Spinal cord (tissue), 10 donors: ENCODE measurements around the gene RFX1. TPM values are rescaled to one million over a fixed set of nuclear protein-coding genes. Genes with fewer than 3 reads are reported as not detected.
"Not testable (repeated sequence)": the region's sequence is repeated elsewhere in the genome, so short reads cannot be mapped to it uniquely, and the experiment has no call there.

Experiments
- DNase-seq, 6 donors: peaks; one replicate each; pipeline versions ENCODE4 v3.0.0 to v3.0.0-alpha.2; 2013 to 2015; ENCODE audit warnings: low spot score in 6 of 6, low read depth in 4 of 6
- H3K27ac ChIP-seq: one replicate; pipeline ENCODE4 v1.5.1; 2013; ENCODE audit warnings: low read depth, low read length, control low read depth
- H3K27me3 ChIP-seq: one replicate; pipeline ENCODE4 v1.6.1; 2013; ENCODE audit warnings: low read length; ENCODE audit not compliant: control insufficient read depth, insufficient read depth
- H3K36me3 ChIP-seq: one replicate; pipeline ENCODE4 v1.6.1; 2013; ENCODE audit warnings: low read length; ENCODE audit not compliant: control insufficient read depth, insufficient read depth
- H3K4me1 ChIP-seq: one replicate; pipeline ENCODE4 v1.6.1; 2013; ENCODE audit warnings: low read length; ENCODE audit not compliant: control insufficient read depth, insufficient read depth
- H3K4me3 ChIP-seq: one replicate; pipeline ENCODE4 v1.5.1; 2013; ENCODE audit warnings: low read depth, low read length, control low read depth
- H3K9me3 ChIP-seq: one replicate; pipeline ENCODE4 v1.6.1; 2013; ENCODE audit warnings: low read length; ENCODE audit not compliant: control insufficient read depth, insufficient read depth
- WGBS: methylation state at CpG from one replicate; pipeline ENCODE4 v1.1.5; 2013; ENCODE audit warnings: missing lambda C conversion rate; ENCODE audit not compliant: insufficient coverage; 5-methylcytosine and 5-hydroxymethylcytosine counted together
- polyA plus RNA-seq, 2 donors: library from polyadenylated mRNA; unstranded; fragments of 120-200 nt; gene quantifications; one replicate each; pipeline ENCODE4 v1.2.1, GENCODE V29; 2013; ENCODE audit not compliant: insufficient read length in 2 of 2
- total RNA-seq, 2 donors: library from RNA; depleted of rRNA in 1 of 2; stranded (reverse); fragments of 120-200 nt in 1 of 2; fragments of >200 nt in 1 of 2; gene quantifications; one replicate each; pipeline versions ENCODE4 v1.2.3 to v1.2.4, GENCODE V29; 2013 to 2014
- donor health status: healthy.

The RFX1 gene
- total and polyA plus RNA-seq, 4 donors: 2.6 to 16.2 (median 10.2) TPM

DNA sequence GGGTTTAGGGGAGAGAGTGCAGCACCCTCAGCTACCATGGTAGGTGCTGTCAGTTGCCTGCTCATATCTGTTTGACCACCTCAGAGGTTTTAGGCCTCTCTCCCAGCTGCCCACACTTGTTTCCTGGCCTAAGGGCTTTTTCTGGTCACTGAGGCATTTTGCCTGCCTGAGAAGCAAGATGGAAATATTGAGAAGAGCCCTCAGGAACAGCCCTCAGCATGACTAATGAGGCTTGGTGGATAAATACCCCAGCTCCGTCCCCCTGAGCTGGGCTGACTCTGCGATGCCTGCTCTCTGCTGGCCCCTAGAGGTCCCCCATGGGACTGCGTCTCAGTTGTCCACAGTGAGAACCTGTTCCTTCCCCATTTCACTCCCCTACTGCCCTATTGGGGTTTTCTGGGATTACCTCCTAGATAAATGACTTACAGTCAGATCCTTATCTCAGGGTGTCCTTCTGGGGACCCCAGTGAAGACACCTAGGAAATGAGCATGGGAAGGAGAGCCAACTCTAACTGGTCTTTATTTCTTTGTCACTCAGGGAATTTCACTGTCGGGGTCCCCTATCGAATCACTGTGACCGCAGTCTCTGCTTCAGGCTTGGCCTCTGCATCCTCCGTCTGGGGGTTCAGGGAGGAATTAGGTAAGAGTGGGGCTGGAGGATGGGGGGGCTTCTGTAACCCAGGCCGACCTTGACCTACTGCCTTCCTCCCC is 42.5 kb upstream of the RFX1 start:
- Histone ChIP-seq H3K27me3 (no peaks in the 10 kb centered on the region), H3K27ac (no peak overlapping the region), H3K4me1 (no peaks in the 10 kb centered on the region), H3K4me3 (no peak overlapping the region), H3K9me3 (no peaks in the 10 kb centered on the region), H3K36me3 (peaks cover 27% of the 10 kb centered on the region)
- WGBS: 71% methylated on average over 6 of the region's 8 CpGs
- no peak for DNase-seq

GRCh38 chr19:14047866-14048265 is 41.7 kb upstream of the RFX1 start:
- WGBS: 89% methylated on average over 4 of the region's 10 CpGs
- not testable (repeated sequence) for H3K4me3 ChIP-seq, H3K27me3 ChIP-seq, H3K9me3 ChIP-seq, DNase-seq, H3K4me1 ChIP-seq, H3K27ac ChIP-seq
- H3K36me3 ChIP-seq: peaks cover 23% of the 10 kb centered on the region

DNA sequence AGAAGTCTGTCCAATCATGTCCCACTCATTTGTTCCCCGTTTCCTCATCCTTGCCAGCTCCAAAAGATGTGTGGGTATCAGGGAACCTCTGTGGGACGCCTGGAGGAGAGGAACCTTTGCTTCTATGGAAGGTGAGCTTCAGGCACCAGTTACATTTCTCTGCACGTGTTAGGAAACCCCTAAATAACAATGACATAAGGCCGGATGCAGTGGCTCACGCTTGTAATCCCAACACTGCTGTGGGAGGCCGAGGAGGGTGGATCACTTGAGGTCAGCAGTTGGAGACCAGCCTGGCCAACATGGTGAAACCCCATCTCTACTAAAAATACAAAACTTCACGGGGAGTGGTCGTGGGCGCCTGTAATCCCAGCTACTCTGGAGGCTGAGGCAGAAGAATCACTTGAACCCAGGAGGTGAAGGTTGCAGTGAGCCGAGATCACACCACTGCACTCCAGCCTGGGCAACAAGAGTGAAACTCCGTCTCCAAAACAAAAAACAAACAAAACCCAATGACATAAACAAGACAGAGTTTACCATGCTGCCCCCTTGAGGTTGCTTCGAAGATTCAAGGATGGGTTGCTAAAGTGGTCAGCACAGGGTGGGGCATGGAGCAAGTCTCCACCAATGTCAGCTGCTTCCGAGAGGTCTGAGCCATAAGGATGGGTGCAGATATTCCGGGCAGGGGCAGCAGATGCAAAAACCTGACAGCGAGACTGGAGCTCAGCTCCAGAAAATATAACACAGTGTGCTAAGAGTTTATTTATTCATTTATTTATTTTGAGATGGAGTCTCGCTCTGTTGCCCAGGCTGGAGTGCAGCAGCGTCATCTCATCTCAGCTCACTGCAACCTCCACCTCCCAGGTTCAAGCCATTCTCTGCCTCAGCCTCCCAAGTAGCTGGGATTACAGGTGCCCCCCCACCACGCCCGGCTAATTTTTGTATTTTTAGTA is 36.8 kb upstream of the RFX1 start:
- DNase-seq: peak in 3 of 6 donors; percentile 42 to 82 (median 78)

GRCh38 chr19:14039181-14039580 is 33.1 kb upstream of the RFX1 start:
- Histone ChIP-seq H3K36me3 (no peaks in the 10 kb centered on the region), H3K9me3 (no peaks in the 10 kb centered on the region), H3K4me1 (no peaks in the 10 kb centered on the region), H3K27me3 (no peaks in the 10 kb centered on the region), H3K4me3 (no peak overlapping the region), H3K27ac (no peak overlapping the region)
- WGBS: 90% methylated on average over 5 of the region's 7 CpGs
- DNase-seq: no peak

More for the DNA sequence above, 36.8 kb upstream of the RFX1 start:
- H3K27me3 ChIP-seq, H3K9me3 ChIP-seq, H3K4me1 ChIP-seq, H3K27ac ChIP-seq, H3K4me3 ChIP-seq, H3K36me3 ChIP-seq: not testable (repeated sequence)
- 59% methylated on average over 7 of the region's 19 CpGs for WGBS

- H3K27ac ChIP-seq: no peak overlapping the region
- WGBS: 80% methylated on average over 2 of the region's 7 CpGs
- H3K9me3 ChIP-seq: no peaks in the 10 kb centered on the region
- H3K4me3 ChIP-seq: no peak overlapping the region
- H3K27me3 ChIP-seq: peaks cover 6% of the 10 kb centered on the region
- no peak for DNase-seq
- H3K36me3 ChIP-seq: no peaks in the 10 kb centered on the region
- peaks cover 17% of the 10 kb centered on the region for H3K4me1 ChIP-seq
Measured at GRCh38 chr19:14035706-14036105, 29.6 kb upstream of the RFX1 start.

GRCh38 chr19:14035159-14035558 is 29.0 kb upstream of the RFX1 start:
- not testable (repeated sequence) for DNase-seq, H3K36me3 ChIP-seq, H3K4me3 ChIP-seq, H3K27ac ChIP-seq, H3K9me3 ChIP-seq, H3K27me3 ChIP-seq
- 87% methylated on average over 8 of the region's 12 CpGs for WGBS
- peaks cover 17% of the 10 kb centered on the region for H3K4me1 ChIP-seq

- Histone ChIP-seq H3K9me3 (no peaks in the 10 kb centered on the region), H3K27ac (no peak overlapping the region), H3K4me3 (no peak overlapping the region), H3K36me3 (no peaks in the 10 kb centered on the region), H3K27me3 (peaks cover 10% of the 10 kb centered on the region), H3K4me1 (peaks cover 17% of the 10 kb centered on the region)
- 100% methylated on average over 1 of the region's 2 CpGs for WGBS
- DNase-seq: no peak
Measured at GRCh38 chr19:14033946-14034345, 27.8 kb upstream of the RFX1 start.

GRCh38 chr19:14031719-14032480 is 25.8 kb upstream of the RFX1 start, which contains the start of gene IL27RA:
Gene IL27RA, plus strand, starts transcription at chr19:14031762. Its CDS starts 111 bp downstream, at chr19:14031873.
- peak within 1 kb of the TSS; percentile 55 for H3K4me3 ChIP-seq
- H3K4me1 ChIP-seq: peaks cover 17% of the 10 kb centered on the region
- no peaks in the 10 kb centered on the region for H3K9me3 ChIP-seq
- WGBS: under 1% methylated on average over 53 of the region's 63 CpGs
- no peaks in the 10 kb centered on the region for H3K36me3 ChIP-seq
- peak in 4 of 6 donors; percentile 20 to 84 (median 56) for DNase-seq
- peaks cover 14% of the 10 kb centered on the region for H3K27me3 ChIP-seq
- no peak within 1 kb of the TSS for H3K27ac ChIP-seq

- Histone ChIP-seq H3K9me3 (no peaks in the 10 kb centered on the region), H3K36me3 (no peaks in the 10 kb centered on the region), H3K4me1 (peaks cover 17% of the 10 kb centered on the region), H3K4me3 (peak overlapping the region; percentile 55), H3K27ac (no peak overlapping the region), H3K27me3 (peaks cover 14% of the 10 kb centered on the region)
- DNase-seq: no peak
- WGBS: 36% methylated on average over 9 of the region's 20 CpGs
Measured at GRCh38 chr19:14030997-14031718, 25.0 kb upstream of the RFX1 start.
